Stomach (tissue), 4 donors: ENCODE results near the gene EHMT2.

ENCODE experiments used
- POLR2AphosphoS5 ChIP-seq, 3 donors: sonication (generic); formaldehyde crosslinking; IDR thresholded peaks; one replicate each; pipeline ENCODE4 v1.6.1; 2016; ENCODE audit warnings: antibody characterized with exemption in 3 of 3
- TF ChIP-seq, protein P1 (sequence below), 7 experiments: fragments of 450-650 bp in 4 of 7; fragments of 200-600 bp in 3 of 7; sonication (generic) in 3 of 7; IDR thresholded peaks; one replicate each; pipeline ENCODE4 v1.5.1; 2016 to 2019; ENCODE audit warnings: antibody characterized with exemption in 7 of 7, control low read depth in 2 of 7, mild to moderate bottlenecking in 1 of 7

DNA sequence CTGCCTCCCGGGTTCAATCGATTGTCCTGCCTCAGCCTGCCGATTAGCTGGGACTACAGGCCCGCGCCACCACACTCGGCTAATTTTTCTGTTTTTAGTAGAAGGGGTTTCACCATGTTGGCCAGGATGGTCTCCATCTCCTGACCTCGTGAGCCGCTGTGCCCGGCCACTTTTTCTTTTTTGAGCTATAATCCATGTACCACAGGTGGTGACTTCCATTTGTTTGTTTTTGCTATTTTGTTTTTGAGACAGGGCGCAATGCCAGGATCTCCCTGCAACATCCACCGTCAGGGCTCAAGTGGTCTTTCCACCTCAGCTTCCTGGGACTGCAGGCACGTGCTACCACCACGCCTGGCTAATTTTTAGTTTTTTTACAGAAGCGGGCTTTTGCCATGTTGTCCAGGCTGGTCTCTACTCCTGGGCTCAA, 61.4 kb downstream of the EHMT2 start:
- TF ChIP-seq, protein P1, sequence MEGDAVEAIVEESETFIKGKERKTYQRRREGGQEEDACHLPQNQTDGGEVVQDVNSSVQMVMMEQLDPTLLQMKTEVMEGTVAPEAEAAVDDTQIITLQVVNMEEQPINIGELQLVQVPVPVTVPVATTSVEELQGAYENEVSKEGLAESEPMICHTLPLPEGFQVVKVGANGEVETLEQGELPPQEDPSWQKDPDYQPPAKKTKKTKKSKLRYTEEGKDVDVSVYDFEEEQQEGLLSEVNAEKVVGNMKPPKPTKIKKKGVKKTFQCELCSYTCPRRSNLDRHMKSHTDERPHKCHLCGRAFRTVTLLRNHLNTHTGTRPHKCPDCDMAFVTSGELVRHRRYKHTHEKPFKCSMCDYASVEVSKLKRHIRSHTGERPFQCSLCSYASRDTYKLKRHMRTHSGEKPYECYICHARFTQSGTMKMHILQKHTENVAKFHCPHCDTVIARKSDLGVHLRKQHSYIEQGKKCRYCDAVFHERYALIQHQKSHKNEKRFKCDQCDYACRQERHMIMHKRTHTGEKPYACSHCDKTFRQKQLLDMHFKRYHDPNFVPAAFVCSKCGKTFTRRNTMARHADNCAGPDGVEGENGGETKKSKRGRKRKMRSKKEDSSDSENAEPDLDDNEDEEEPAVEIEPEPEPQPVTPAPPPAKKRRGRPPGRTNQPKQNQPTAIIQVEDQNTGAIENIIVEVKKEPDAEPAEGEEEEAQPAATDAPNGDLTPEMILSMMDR (IDR thresholded peaks at IDR 0.05): no peak
- TF ChIP-seq POLR2AphosphoS5 (IDR thresholded peaks at IDR 0.05): no peak
